Activated B cell treated with CpG ODN at 0.5 μM for 24 hours (primary cell): Measurements from ENCODE around the gene INTS2. TPM values are rescaled to one million over a fixed set of nuclear protein-coding genes. Genes with fewer than 3 reads are reported as not detected.
"Not testable (repeated sequence)": the region's sequence is repeated elsewhere in the genome, so short reads cannot be mapped to it uniquely, and the experiment has no call there.

Experiments used
- ATAC-seq: fragments of 200-7000 bp; cut with Tn5 transposase; one replicate; pipeline ENCODE4 v1.10.0; 2021; ENCODE audit warnings: low read depth, mild to moderate bottlenecking, moderate library complexity
- CTCF ChIA-PET: fragments of 350-600 bp; sonication (Branson Sonifier 250); formaldehyde crosslinking; loops from one replicate; lab custom pipeline; 2021; ENCODE audit warnings: antibody characterized with exemption; lab: Charles Lee
- POLR2A ChIA-PET: fragments of 350-600 bp; sonication (Branson Sonifier 250); formaldehyde crosslinking; loops from one replicate; lab custom pipeline; 2021; ENCODE audit warnings: antibody characterized with exemption; lab: Charles Lee
- DNase-seq: peaks from one replicate; pipeline ENCODE4 v3.0.0; 2022
- H3K27ac Mint-ChIP-seq: one replicate; pipeline ENCODE4 v1.8.0; 2020; ENCODE audit warnings: mixed read lengths
- H3K27me3 Mint-ChIP-seq: one replicate; pipeline ENCODE4 v1.8.0; 2021; ENCODE audit warnings: mixed read lengths
- H3K36me3 Mint-ChIP-seq: one replicate; pipeline ENCODE4 v1.8.0; 2021; ENCODE audit warnings: low read depth, mixed read lengths
- H3K4me1 Mint-ChIP-seq: one replicate; pipeline ENCODE4 v1.8.0; 2021; ENCODE audit warnings: mixed read lengths
- H3K4me3 Mint-ChIP-seq: one replicate; pipeline ENCODE4 v1.8.0; 2020; ENCODE audit warnings: mild to moderate bottlenecking, mixed read lengths
- H3K9me3 Mint-ChIP-seq: one replicate; pipeline ENCODE4 v1.8.0; 2020; ENCODE audit warnings: mixed read lengths
- intact Hi-C: fragments of 100-400 bp; cut with micrococcal nuclease; formaldehyde crosslinking; loops from one replicate; pipeline ENCODE4 v1.15.1; 2024
- total RNA-seq: library from RNA; stranded (reverse); gene quantifications from 2 replicates; pipeline ENCODE4 v1.2.3, GENCODE V29; 2022
- TF ChIP-seq, protein P1 (sequence below): fragments of 200-600 bp; IDR thresholded peaks from one replicate; pipeline ENCODE4 v1.8.0; 2022; ENCODE audit warnings: antibody characterized with exemption, mild to moderate bottlenecking

INTS2 gene
- total RNA-seq, 1 donor from 2014 or later, result 21.4 TPM

DNA sequence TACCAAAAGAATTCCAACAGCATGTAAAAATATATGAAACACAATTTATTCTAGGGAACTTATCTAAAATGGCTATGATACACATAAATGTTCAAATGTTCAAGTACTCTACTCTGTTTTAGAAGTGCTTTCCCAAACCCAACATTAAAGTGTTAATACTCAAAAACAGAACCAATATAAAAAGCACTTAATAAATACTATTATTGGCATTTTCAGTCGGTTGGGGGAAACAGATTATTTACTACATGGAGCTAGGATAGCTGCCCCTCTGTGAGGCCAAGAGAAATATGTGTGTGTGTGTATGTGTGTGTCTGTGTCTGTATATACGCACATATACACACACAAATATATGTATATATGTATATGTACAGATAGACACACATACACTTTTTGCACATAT lies 32.4 kb downstream of the INTS2 start:
- Mint-ChIP-seq H3K9me3 (no peaks in the 10 kb centered on the region), H3K36me3 (peaks cover 62% of the 10 kb centered on the region), H3K4me1 (no peaks in the 10 kb centered on the region), H3K27ac (no peak overlapping the region), H3K27me3 (no peaks in the 10 kb centered on the region), H3K4me3 (no peak overlapping the region)
- ATAC-seq (no peak), DNase-seq (no peak)
- POLR2A ChIA-PET, result no interaction called here
- TF ChIP-seq, protein P1, sequence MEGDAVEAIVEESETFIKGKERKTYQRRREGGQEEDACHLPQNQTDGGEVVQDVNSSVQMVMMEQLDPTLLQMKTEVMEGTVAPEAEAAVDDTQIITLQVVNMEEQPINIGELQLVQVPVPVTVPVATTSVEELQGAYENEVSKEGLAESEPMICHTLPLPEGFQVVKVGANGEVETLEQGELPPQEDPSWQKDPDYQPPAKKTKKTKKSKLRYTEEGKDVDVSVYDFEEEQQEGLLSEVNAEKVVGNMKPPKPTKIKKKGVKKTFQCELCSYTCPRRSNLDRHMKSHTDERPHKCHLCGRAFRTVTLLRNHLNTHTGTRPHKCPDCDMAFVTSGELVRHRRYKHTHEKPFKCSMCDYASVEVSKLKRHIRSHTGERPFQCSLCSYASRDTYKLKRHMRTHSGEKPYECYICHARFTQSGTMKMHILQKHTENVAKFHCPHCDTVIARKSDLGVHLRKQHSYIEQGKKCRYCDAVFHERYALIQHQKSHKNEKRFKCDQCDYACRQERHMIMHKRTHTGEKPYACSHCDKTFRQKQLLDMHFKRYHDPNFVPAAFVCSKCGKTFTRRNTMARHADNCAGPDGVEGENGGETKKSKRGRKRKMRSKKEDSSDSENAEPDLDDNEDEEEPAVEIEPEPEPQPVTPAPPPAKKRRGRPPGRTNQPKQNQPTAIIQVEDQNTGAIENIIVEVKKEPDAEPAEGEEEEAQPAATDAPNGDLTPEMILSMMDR, result no peak
- intact Hi-C loops, result no loop called here
- CTCF ChIA-PET, result no interaction called here

DNA sequence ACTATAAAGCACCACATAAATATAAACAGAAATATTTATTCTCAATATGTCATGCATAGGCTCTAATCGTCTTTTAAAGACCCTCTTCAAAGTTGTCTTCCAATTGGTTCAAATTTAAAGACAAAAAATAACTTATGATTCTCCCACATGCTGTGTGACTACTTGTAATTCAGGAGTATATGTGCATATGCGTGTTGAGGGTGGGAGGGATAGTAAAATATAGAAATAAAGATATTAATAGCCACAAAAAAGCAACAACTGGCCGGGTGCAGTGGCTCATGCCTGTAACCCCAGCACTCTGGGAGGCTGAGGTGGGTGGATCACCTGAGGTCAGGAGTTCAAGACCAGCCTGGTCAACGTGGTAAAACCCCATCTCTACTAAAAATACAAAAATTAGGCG lies 33.5 kb downstream of the INTS2 start:
- DNase-seq, H3K4me1 Mint-ChIP-seq, H3K27me3 Mint-ChIP-seq, POLR2A ChIA-PET, ATAC-seq, H3K4me3 Mint-ChIP-seq, H3K9me3 Mint-ChIP-seq, intact Hi-C loops, CTCF ChIA-PET, H3K27ac Mint-ChIP-seq: not testable (repeated sequence)
- H3K36me3 Mint-ChIP-seq, result peaks cover 65% of the 10 kb centered on the region

DNA sequence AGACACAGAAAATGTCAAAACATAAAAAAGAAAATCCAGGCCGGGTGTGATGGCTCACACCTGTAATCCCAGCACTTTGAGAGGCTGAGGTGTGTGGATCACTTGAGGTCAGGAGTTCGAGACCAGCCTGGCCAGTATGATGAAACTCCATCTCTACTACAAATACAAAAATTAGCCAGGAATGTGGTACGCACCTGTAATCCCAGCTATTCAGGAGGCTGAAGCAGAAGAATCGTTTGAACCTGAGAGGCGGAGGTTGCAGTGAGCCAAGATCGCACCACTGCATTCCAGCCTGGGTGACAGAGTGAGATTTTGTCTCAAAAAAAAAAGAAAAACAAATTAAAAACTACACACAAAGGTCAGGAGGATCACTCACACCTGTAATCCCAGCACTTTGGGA lies 40.0 kb downstream of the INTS2 start:
- H3K4me1 Mint-ChIP-seq, H3K27me3 Mint-ChIP-seq, H3K9me3 Mint-ChIP-seq, intact Hi-C loops, DNase-seq, CTCF ChIA-PET, H3K4me3 Mint-ChIP-seq, ATAC-seq, H3K27ac Mint-ChIP-seq: not testable (repeated sequence)
- H3K36me3 Mint-ChIP-seq, result peaks cover 72% of the 10 kb centered on the region
- POLR2A ChIA-PET, result interaction anchor here (0.6 kb wide), 1 partner anchor 581 kb away, joined by 3 read pairs; no protein-coding TSS in a partner anchor

DNA sequence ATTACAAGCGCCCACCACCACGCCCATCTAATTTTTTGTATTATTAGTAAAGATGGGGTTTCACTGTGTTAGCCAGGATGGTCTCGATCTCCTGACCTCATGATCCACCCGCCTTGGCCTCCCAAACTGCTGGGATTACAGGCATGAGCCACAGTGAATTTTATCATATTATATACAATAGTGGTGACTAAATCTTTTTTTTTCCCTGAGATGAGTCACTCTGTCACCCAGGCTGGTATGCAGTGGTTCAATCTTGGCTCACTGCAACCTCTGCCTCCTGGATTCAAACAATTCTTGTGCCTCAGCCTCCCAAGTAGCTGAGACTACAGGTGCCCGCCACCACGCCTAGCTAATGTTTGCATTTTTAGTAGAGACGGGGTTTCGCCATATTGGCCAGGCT lies 41.9 kb downstream of the INTS2 start:
- H3K27me3 Mint-ChIP-seq, H3K4me3 Mint-ChIP-seq, H3K4me1 Mint-ChIP-seq, POLR2A ChIA-PET, H3K27ac Mint-ChIP-seq, H3K9me3 Mint-ChIP-seq, ATAC-seq, CTCF ChIA-PET, intact Hi-C loops, DNase-seq: not testable (repeated sequence)
- peaks cover 74% of the 10 kb centered on the region for H3K36me3 Mint-ChIP-seq

DNA sequence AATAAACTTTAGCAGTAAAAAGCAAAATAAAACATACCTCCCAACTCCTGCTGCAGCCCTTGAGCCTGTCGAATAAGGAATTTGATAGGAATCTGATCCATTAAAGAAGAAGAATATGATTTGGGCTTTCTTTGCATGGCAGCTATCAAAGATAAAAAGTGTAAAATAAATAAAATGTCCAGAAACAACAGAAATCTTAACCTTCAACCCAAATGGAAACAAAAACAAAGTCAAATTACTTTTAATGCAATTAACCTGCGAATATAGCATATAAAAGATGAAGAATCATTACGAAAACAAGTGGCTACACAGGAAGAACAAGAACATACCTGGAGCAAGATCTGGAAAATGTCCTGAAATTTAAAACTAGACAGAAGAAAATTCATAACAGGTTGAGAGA lies 42.9 kb downstream of the INTS2 start:
- TF ChIP-seq, protein P1, result no peak
- H3K36me3 Mint-ChIP-seq, result peaks cover 75% of the 10 kb centered on the region
- ChIA-PET CTCF (no interaction called here), POLR2A (no interaction called here)
- DNase-seq (no peak), ATAC-seq (no peak)
- no peak overlapping the region for H3K27ac Mint-ChIP-seq
- H3K4me1 Mint-ChIP-seq, result no peaks in the 10 kb centered on the region
- no peak overlapping the region for H3K4me3 Mint-ChIP-seq
- intact Hi-C loops, result no loop called here
- no peaks in the 10 kb centered on the region for H3K27me3 Mint-ChIP-seq
- no peaks in the 10 kb centered on the region for H3K9me3 Mint-ChIP-seq

DNA sequence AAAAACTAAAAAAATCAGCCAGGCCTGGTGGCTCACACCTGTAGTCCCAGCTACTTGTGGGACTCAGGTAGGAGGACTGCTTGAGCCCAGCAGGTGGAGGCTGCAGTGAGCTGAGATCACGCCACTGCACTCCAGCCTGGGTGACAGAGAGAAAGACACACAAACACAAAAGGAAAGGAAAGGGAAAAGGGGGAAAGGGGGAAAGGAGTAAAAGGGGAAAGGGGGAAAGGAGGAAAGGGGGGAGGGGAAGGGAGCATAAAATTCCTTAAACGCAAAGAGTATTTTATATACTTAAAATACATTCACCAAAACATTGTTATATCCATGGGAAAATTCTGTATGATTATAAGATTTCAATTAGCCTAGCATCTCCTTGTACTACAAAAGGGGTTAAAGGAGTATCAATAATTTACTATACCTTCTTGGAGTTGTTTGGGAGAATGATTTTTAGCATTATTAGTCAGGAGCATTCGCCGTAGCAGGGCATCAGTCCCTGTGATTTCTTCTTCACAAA lies 47.1 kb downstream of the INTS2 start:
- DNase-seq (no peak), ATAC-seq (no peak)
- CTCF ChIA-PET, result no interaction called here
- POLR2A ChIA-PET, result no interaction called here
- Mint-ChIP-seq H3K4me3 (no peak overlapping the region), H3K27me3 (no peaks in the 10 kb centered on the region), H3K36me3 (peaks cover 76% of the 10 kb centered on the region), H3K4me1 (no peaks in the 10 kb centered on the region), H3K9me3 (no peaks in the 10 kb centered on the region), H3K27ac (no peak overlapping the region)
- intact Hi-C loops, result no loop called here
- TF ChIP-seq, protein P1, result no peak
